Smooth muscle cell of the brain vasculature (primary cell): ENCODE measurements around the gene KDM4C.
A peak's percentile ranks its signal among the peaks of the same experiment; 100 is the strongest.
"Not testable (repeated sequence)": the region's sequence is repeated elsewhere in the genome, so short reads cannot be mapped to it uniquely, and the experiment has no call there.

ENCODE experiments used
- DNase-seq: peaks from one replicate; pipeline ENCODE4 v3.0.0-alpha.2; 2012; ENCODE audit warnings: low read depth, low spot score

Gene KDM4C

DNA sequence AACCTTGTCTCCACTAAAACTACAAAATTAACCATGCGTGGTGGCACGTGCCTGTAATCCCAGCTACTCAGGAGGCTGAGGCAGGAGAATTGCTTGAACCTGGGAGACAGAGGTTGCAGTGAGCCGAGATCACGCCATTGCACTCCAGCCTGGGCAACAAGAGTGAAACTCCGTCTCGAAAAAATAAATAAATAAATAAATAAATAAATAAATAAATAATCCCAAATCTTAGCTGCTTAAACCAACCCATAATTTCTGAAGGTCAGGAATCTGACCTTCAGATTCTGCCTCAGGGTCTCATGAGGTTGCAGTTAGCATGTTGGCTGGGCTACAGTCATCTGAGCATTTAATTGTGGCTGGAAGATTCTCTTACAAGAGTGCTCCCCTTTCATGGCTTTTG, 48.5 kb downstream of the KDM4C start:
- not testable (repeated sequence) for DNase-seq

GRCh38 chr9:6807669-6808068, 49.9 kb downstream of the KDM4C start:
- not testable (repeated sequence) for DNase-seq

DNA sequence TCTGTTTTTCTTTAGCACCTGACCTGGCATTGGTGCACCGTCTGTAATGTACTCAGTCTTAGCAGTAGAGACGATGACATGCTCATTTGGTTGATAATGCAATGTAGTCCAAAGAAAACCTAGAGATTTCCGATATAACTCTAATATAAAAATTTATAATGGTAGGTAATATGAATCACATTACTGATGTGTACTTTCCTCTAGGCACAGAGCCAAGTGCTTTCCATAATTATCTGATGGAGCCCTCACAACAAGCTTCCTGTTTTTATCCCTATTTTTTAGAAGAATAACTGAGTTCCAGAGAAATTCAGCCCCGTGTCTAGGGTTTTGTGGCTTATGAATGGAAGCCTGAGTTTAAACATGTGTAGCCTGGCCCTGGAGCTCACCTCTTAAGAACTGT, 53.7 kb downstream of the KDM4C start:
- no peak for DNase-seq

DNA sequence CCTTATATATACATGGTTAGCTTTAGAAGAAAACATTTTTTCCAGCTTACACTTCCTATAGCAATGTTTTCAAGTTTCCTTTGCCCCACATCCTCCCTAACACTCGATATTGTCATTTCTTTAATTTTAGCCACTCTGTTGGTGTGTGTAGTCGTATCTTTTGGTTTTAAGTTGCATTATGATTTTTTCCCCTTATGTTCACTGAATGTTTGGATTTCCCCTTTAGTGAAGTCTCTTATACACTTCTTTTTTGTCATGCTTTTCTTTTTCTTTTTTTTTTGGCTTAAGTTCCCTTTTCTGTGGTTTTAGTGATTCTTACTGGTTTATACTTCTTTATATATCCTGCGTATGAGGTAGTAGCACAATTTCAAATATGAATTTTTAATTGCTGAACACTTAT, 58.8 kb downstream of the KDM4C start:
- no peak for DNase-seq

- DNase-seq: no peak
Observed at GRCh38 chr9:6818292-6818922, 60.6 kb downstream of the KDM4C start.

DNA sequence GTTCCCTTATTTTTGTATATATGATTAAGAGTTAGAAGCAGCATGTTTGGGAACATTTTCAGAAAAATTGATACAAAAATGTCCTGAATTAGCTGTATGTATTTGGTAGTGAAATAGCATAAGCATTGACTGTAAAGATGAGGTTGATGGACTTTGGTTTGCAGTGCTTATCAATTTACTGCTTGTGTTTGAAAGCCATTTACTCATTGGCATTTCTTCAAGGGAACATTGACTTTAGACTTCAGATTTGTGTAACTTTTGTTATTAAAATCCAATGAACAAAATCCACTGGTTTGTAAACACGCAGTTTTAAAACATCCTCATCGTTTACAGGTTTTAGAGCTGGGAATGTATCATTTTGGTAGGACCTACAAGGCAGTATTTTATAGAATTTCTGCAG, 61.3 kb downstream of the KDM4C start:
- no peak for DNase-seq

GRCh38 chr9:6819529-6819928, 61.8 kb downstream of the KDM4C start:
- DNase-seq: no peak

GRCh38 chr9:6822696-6823095, 64.9 kb downstream of the KDM4C start:
- no peak for DNase-seq

- DNase-seq: peak; percentile 12
Observed at GRCh38 chr9:6827439-6828145, 69.8 kb downstream of the KDM4C start.

- no peak for DNase-seq
Observed at GRCh38 chr9:6829027-6829426, 71.3 kb downstream of the KDM4C start.

DNA sequence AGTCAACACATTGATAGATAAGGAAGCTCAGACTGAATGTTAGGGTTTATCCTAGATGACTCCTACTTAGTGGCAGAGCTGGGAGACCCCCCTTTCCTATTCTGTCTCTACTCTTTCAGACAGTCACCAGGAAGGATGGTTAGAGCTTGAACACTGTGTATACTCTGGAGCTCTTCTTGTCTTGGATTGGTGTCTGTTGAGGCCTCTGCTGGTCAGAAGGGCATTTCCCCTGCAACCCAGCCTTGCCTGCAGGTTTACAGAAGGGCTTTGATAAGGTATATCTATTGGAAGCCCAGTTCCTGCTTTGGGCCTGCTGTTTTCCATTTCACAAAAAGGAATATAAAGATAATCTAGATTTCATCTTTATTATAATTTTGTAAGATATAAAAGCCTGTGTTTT, 71.8 kb downstream of the KDM4C start:
- DNase-seq: no peak

DNA sequence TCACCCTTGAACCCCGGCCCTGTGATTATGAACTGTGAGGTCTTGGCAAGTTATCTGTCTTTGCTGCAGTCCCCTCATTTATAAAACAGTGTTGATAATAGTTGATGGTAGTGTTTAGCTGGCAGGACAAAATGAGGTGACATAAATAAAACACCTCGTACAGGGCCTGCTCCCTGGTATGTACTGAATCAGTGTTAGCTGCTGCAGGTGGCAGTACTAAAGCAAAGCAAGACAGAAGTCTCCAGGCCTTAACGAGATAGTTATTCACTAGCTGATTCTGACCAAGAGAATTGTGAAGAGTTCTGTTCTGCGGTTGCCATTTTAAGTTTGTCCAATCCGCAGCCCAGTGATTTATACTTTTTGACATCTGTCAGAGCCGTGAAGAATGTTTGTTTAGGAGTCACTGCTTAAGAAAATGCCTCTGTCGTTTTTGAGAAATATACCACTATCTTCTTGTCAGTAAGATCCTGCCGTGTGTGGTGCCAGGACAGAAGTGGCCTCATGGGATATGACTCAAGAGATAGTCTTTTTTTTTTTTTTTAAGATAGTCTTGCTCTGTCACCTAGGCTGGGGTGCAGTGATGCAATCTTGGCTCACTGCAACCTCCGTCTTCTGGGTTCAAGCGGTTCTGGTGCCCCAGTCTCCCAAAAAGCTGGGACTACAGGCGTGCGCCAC, 75.9 kb downstream of the KDM4C start:
- DNase-seq: no peak

GRCh38 chr9:6834306-6834705, 76.5 kb downstream of the KDM4C start:
- no peak for DNase-seq

DNA sequence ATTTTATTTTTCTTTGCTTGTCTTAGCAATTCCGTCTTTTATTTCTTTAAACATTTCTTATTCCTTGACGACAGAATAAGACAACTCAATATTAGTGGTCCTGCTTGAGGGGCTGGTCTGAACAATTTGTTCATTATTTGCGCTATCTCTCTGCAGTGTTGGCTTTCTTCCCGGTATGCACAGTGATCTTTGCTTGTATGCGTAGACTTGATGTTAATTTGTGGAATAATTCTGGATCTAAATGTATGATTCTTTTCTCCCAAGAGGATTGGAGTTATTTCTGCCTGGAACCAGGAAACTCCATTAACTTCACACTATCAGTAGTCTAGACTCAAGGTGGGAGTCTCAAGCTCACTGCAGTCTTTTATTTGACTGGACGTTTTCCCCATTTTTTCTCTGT, 80.4 kb downstream of the KDM4C start:
- DNase-seq: no peak

- peak; percentile 7 for DNase-seq
Observed at GRCh38 chr9:6842584-6842947, 84.8 kb downstream of the KDM4C start.

GRCh38 chr9:6843742-6844141, 86.0 kb downstream of the KDM4C start:
- DNase-seq: no peak

- DNase-seq: no peak
Observed at GRCh38 chr9:6844267-6844666, 86.5 kb downstream of the KDM4C start.

- no peak for DNase-seq
Observed at GRCh38 chr9:6845128-6845826, 87.5 kb downstream of the KDM4C start.

- DNase-seq: no peak
Observed at GRCh38 chr9:6845880-6846279, 88.1 kb downstream of the KDM4C start.

DNA sequence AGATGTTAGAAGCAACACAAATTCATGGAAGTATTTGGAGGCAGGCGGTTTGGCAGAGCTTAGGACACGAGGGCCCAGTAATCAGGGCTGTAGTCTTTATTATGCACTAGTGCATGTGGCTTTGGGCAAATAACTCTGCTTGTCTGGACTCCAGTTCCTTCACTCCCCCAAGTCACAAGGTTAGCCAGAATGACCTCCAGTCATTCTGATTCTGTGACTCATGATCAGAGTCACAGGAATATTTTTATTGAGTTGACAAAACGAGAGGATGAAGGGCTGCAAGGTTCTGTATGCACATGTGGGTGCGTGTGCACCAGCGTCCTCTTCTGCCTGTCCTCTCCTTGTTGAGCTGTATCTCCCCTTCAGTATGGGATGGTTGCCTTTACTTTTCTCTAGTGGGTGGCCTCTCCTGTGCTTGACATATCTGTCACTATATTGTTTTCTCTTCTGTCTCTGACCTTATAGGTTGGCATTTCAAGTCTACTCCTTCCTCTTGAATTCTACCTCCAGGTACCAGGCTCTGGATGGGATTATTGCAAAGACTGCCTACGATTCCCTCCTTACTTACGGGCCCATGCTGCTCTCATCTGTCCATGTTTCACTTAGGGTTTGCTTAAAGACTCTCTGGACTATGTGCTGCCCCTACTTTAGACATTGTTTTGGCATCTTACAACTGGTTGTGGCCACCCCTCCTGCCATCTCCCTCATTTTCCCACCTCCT, 94.6 kb downstream of the KDM4C start:
- DNase-seq: no peak

DNA sequence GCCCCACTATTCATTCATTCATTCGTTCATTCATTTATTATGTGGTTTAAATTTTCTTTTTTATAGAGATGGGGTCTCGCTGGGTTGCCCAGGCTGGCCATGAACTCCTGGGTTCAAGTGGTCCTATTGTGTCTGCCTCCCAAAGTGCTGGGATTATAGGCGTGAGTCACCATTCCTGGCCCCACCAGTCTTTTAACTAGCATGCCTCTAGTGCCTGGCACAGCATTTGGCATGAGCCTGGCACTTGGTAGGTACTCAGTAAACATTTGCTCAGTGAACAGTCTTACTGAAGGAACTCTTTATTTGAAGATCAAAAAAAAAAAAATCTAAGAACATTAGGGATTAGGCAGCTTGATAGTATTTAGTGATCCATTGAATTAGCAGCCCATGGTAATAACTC, 98.1 kb downstream of the KDM4C start:
- no peak for DNase-seq

GRCh38 chr9:6864102-6864501, 106.3 kb downstream of the KDM4C start:
- DNase-seq: no peak
